Measurements from ENCODE around the gene SSC5D.
"Not testable (repeated sequence)": the region's sequence is repeated elsewhere in the genome, so short reads cannot be mapped to it uniquely, and the experiment has no call there.

The SSC5D gene

GRCh38 chr19:55487924-55488687 is at the start of gene SSC5D:
Gene SSC5D, plus strand, starts transcription at chr19:55488436. Its CDS starts 154 bp downstream, at chr19:55488590.
- DNase-seq (ENCODE audit: low read depth): no peak

GRCh38 chr19:55439052-55439451 is 49.2 kb upstream of the SSC5D start:
- DNase-seq (ENCODE audit: low read depth): no peak

GRCh38 chr19:55440411-55441105 is 47.7 kb upstream of the SSC5D start:
- no peak for DNase-seq (ENCODE audit: low read depth)

- DNase-seq (ENCODE audit: low read depth): no peak
These were observed 46.9 kb upstream of the SSC5D start for GRCh38 chr19:55441319-55441691.

- no peak for DNase-seq (ENCODE audit: low read depth)
These were observed 46.4 kb upstream of the SSC5D start for GRCh38 chr19:55441692-55442321.

- no peak for DNase-seq (ENCODE audit: low read depth)
These were observed 45.8 kb upstream of the SSC5D start for GRCh38 chr19:55442372-55442961.

GRCh38 chr19:55443045-55443823 is 45.0 kb upstream of the SSC5D start, which contains the start of gene SHISA7:
Gene SHISA7, minus strand, starts transcription at chr19:55443300. Its CDS starts 437 bp downstream, at chr19:55442863.
- DNase-seq (ENCODE audit: low read depth): no peak

GRCh38 chr19:55443824-55444480 is 44.3 kb upstream of the SSC5D start:
- DNase-seq (ENCODE audit: low read depth): no peak

- DNase-seq (ENCODE audit: low read depth): no peak
These were observed 43.6 kb upstream of the SSC5D start for GRCh38 chr19:55444646-55445045.

- DNase-seq (ENCODE audit: low read depth): no peak
These were observed 42.2 kb upstream of the SSC5D start for GRCh38 chr19:55446060-55446459.

- DNase-seq (ENCODE audit: low read depth): no peak
These were observed 40.6 kb upstream of the SSC5D start for GRCh38 chr19:55447421-55448174.

- not testable (repeated sequence) for DNase-seq (ENCODE audit: low read depth)
These were observed 40.1 kb upstream of the SSC5D start for GRCh38 chr19:55448175-55448490.

- DNase-seq (ENCODE audit: low read depth): no peak
These were observed 38.8 kb upstream of the SSC5D start for GRCh38 chr19:55449469-55449868.

- DNase-seq (ENCODE audit: low read depth): no peak
These were observed 36.9 kb upstream of the SSC5D start for GRCh38 chr19:55451163-55451964.

- no peak for DNase-seq (ENCODE audit: low read depth)
These were observed 36.1 kb upstream of the SSC5D start for GRCh38 chr19:55451965-55452748.

- DNase-seq (ENCODE audit: low read depth): no peak
These were observed 35.4 kb upstream of the SSC5D start for GRCh38 chr19:55452749-55453346.

GRCh38 chr19:55453511-55454260 is 34.5 kb upstream of the SSC5D start:
- no peak for DNase-seq (ENCODE audit: low read depth)

GRCh38 chr19:55454787-55455243 is 33.4 kb upstream of the SSC5D start:
- DNase-seq (ENCODE audit: low read depth): no peak
